K562 (cell line): ENCODE results near the gene ABHD1. TPM values are rescaled to one million over a fixed set of nuclear protein-coding genes. Genes with fewer than 3 reads are reported as not detected.
A peak's percentile ranks its signal among the peaks of the same experiment; 100 is the strongest.

ENCODE experiments used
- ATAC-seq: fragments of 200-7000 bp; cut with Tn5 transposase; 3 replicates; pipeline ENCODE4 v1.9.1; 2020; ENCODE audit warnings: moderate library complexity
- BruUV-seq: library from RNA; stranded (reverse); fragments of 400-500 nt; replicated peaks from 2 replicates; lab custom pipeline; 2021; lab: Mats Ljungman, UMichigan
- CTCF ChIA-PET: fragments of 300-600 bp; formaldehyde crosslinking; extraction: SDS; loops from one replicate; lab custom pipeline; 2021; ENCODE audit warnings: low intra/inter-chr PET ratio; lab: Yijun Ruan, JAX
- POLR2A ChIA-PET: fragments of 300-600, 350-650 bp; sonication (Branson Sonifier 250); formaldehyde crosslinking; extraction: SDS; loops from one replicate; lab custom pipeline; 2021; ENCODE audit warnings: antibody characterized with exemption, inconsistent platforms; lab: Yijun Ruan, JAX
- DNase-seq, 4 experiments: peaks; one replicate each; pipeline versions ENCODE4 v3.0.0 to v3.0.0-alpha.2; 2011 to 2018; ENCODE audit warnings: low spot score in 3 of 4, mixed read lengths in 3 of 4; ENCODE audit errors: extremely low read depth in 1 of 4
- FAIRE-seq: peaks from 2 replicates; lab custom pipeline; 2011; peaks lifted over from hg19 to GRCh38; lab: Jason Lieb, UNC
- H2AFZ ChIP-seq: 2 replicates; pipeline ENCODE4 v1.6.0; 2011; ENCODE audit warnings: low read depth, low read length, control low read depth, inconsistent platforms
- H3K27ac ChIP-seq: fragments of 200-600 bp; 3 replicates; pipeline ENCODE4 v1.8.0; 2011; ENCODE audit warnings: low read depth, mild to moderate bottlenecking, control low read depth, inconsistent platforms, low read length, moderate library complexity, mixed read lengths; ENCODE audit errors: extremely low read depth
- H3K27me3 ChIP-seq, 2 experiments: fragments of 300-600 bp in 1 of 2; 2 replicates in 1 of 2; 3 replicates in 1 of 2; pipeline versions ENCODE4 v1.6.0 to v1.8.0; 2011; ENCODE audit warnings: inconsistent platforms in 2 of 2, low read length in 2 of 2, mild to moderate bottlenecking in 1 of 2, mixed read lengths in 1 of 2, moderate library complexity in 1 of 2; ENCODE audit not compliant: control insufficient read depth in 2 of 2, insufficient read depth in 2 of 2
- H3K36me3 ChIP-seq: fragments of 300-600 bp; 3 replicates; pipeline ENCODE4 v1.8.0; 2011; ENCODE audit warnings: mild to moderate bottlenecking, low read length, inconsistent platforms; ENCODE audit not compliant: control insufficient read depth, insufficient read depth
- H3K4me1 ChIP-seq, 2 experiments: fragments of 200-600 bp in 1 of 2; replicated peaks in 1 of 2; 2 replicates in 1 of 2; 3 replicates in 1 of 2; pipeline versions ENCODE4 v1.5.1 to v1.8.0; 2011; ENCODE audit warnings: inconsistent platforms in 2 of 2, low read length in 2 of 2, mild to moderate bottlenecking in 1 of 2, mixed read lengths in 1 of 2, moderate library complexity in 1 of 2; ENCODE audit not compliant: control insufficient read depth in 2 of 2, insufficient read depth in 2 of 2
- H3K4me2 ChIP-seq: 2 replicates; pipeline ENCODE4 v1.6.1; 2011; ENCODE audit warnings: low read length, control low read depth, inconsistent platforms, mixed read lengths; ENCODE audit not compliant: insufficient read depth
- H3K4me3 ChIP-seq: fragments of 200-600 bp; sonication (generic), shearing (Covaris generic); 2 replicates; pipeline ENCODE4 v1.5.1; 2016; ENCODE audit warnings: control low read depth, inconsistent platforms
- H3K79me2 ChIP-seq: fragments of 200-600 bp; 3 replicates; pipeline ENCODE4 v1.8.0; 2011; ENCODE audit warnings: low read length, inconsistent platforms; ENCODE audit not compliant: control insufficient read depth, insufficient read depth
- H3K9ac ChIP-seq, 2 experiments: 2 replicates each; pipeline versions ENCODE4 v1.6.0 to v1.6.1; 2011; ENCODE audit warnings: low read depth in 2 of 2, low read length in 2 of 2, control low read depth in 1 of 2, inconsistent platforms in 1 of 2, mild to moderate bottlenecking in 1 of 2, mixed read lengths in 1 of 2; ENCODE audit not compliant: insufficient read depth in 1 of 2
- H3K9me1 ChIP-seq: one replicate; pipeline ENCODE4 v1.6.0; 2011; ENCODE audit warnings: inconsistent platforms, mild to moderate bottlenecking, low read length, moderate library complexity; ENCODE audit not compliant: control insufficient read depth, insufficient read depth
- H3K9me3 ChIP-seq: replicated peaks from 2 replicates; pipeline ENCODE4 v1.5.1; 2011; ENCODE audit warnings: low read depth, low read length, inconsistent platforms; ENCODE audit not compliant: control insufficient read depth, insufficient read depth
- H4K20me1 ChIP-seq: replicated peaks from 2 replicates; pipeline ENCODE4 v1.6.1; 2011; ENCODE audit warnings: low read length, inconsistent platforms, mixed read lengths; ENCODE audit not compliant: control insufficient read depth, insufficient read depth
- WGBS: fragments of 100-300 bp; shearing (Covaris generic); methylation state at CpG from one replicate; pipeline ENCODE4 v1.1.6; 2016; ENCODE audit warnings: low coverage, mixed read lengths; ENCODE audit not compliant: insufficient coverage; ENCODE audit errors: missing lambda C conversion rate; 5-methylcytosine and 5-hydroxymethylcytosine counted together
- in situ Hi-C: fragments of 300-500 bp; cut with MboI; formaldehyde crosslinking; loops from 4 replicates; pipeline ENCODE4 v1.15.0; 2018; ENCODE audit warnings: inconsistent platforms, mixed read lengths
- intact Hi-C: fragments of 100-400 bp; cut with micrococcal nuclease; formaldehyde crosslinking; loops from 2 replicates; pipeline ENCODE4 v1.14.2; 2022
- polyA plus RNA-seq, 8 experiments: library from polyadenylated mRNA; depleted of rRNA in 4 of 8; stranded (reverse) in 5 of 8; unstranded in 3 of 8; fragments of >200 nt; fragmentation: Nextera tagmentation in 2 of 8; fragmentation: Illumina TruSeq in 1 of 8; extraction: Ambion mirVana in 2 of 8; extraction: Trizol in 1 of 8; gene quantifications; 2 replicates each; pipeline versions ENCODE4 v1.2.1 to v1.2.3, GENCODE V29; 2011 to 2014; ENCODE audit warnings: inconsistent platforms in 1 of 8, missing spikeins in 1 of 8
- total RNA-seq, 7 experiments: library from RNA; depleted of rRNA in 6 of 7; stranded (reverse); fragments of >200 nt in 6 of 7; fragmentation: Illumina TruSeq in 2 of 7; extraction: Trizol in 2 of 7; gene quantifications; 2 replicates each; pipeline versions ENCODE4 v1.2.1 to v1.2.3, GENCODE V29; 2011 to 2021; ENCODE audit warnings: low replicate concordance in 1 of 7
- TF ChIP-seq, protein P1 (sequence below): fragments of 250-450 bp; sonication (Bioruptor Pico); IDR thresholded peaks from 2 replicates; pipeline ENCODE4 v1.8.0; 2022; ENCODE audit warnings: inconsistent platforms, mild to moderate bottlenecking, moderate library complexity, borderline replicate concordance
- TF ChIP-seq, protein P2 (sequence below): fragments of 450-650 bp; IDR thresholded peaks from 2 replicates; pipeline ENCODE4 v1.6.1; 2018; ENCODE audit not compliant: partially characterized antibody
- TF ChIP-seq, protein P3 (sequence below): fragments of 250-450 bp; sonication (Bioruptor Pico); IDR thresholded peaks from 2 replicates; pipeline ENCODE4 v1.4.0; 2020
- TF ChIP-seq, protein P4 (sequence below), 2 experiments: fragments of 200-800 bp in 1 of 2; sonication (Bioruptor generic) in 1 of 2; sonication (generic) in 1 of 2; formaldehyde crosslinking in 1 of 2; IDR thresholded peaks in 1 of 2; conservative IDR thresholded peaks in 1 of 2; 2 replicates each; pipeline versions ENCODE4 v1.5.0 to v1.6.1; 2016 to 2020; ENCODE audit warnings: missing compliant biosample characterization in 1 of 2, missing genetic modification characterization in 1 of 2, missing genetic modification reagents in 1 of 2

ABHD1 gene
- total and polyA plus RNA-seq, 9 of the 15 experiments (the other 6 are each of a cell fraction or from before 2014, with no cell fraction given): 0.10 to 0.16 (median 0.11) TPM; not detected in 5

DNA sequence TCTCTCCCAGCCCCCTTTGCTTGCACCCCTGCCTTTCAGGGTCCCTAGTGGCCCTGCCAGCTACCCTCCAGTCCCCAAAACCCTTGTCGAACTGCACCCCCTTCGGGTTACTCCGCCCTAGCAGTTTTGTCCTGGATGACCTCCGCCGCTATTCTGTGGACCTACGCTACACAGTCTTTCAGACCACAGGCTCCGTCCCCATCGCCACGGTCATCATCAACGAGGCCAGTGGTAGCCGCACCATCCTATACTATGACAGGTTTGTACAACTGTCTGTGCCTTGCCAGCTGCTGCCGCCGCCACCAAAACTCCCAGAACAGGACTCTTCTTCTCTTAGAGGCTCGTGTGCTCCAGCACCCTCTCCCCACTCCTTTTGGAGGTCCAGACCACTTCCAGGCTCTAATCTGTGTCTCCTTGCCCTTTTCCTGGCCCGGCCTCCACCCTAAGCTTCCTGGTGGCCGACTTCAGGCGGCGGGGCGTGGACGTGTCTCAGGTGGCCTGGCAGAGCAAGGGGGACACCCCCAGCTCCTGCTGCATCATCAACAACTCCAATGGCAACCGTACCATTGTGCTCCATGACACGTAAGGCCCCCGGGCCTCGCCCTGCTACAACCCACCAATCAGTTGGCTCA is 29.1 kb upstream of the ABHD1 start:
- Histone ChIP-seq H3K27me3 (no peaks in the 10 kb centered on the region), H3K9me3 (no peaks in the 10 kb centered on the region), H3K9me1 (no peaks in the 10 kb centered on the region), H2AFZ (no peak overlapping the region), H3K4me3 (no peak overlapping the region), H3K27ac (no peak overlapping the region), H3K9ac (peak overlapping the region in 1 of 2 experiments; percentile 47; a peak in 2 of 4 replicates), H3K4me2 (no peak overlapping the region), H3K79me2 (peaks cover 3% of the 10 kb centered on the region; the same call in 2 of the 3 replicates), H3K36me3 (no peaks in the 10 kb centered on the region; the same call in 2 of the 3 replicates), H4K20me1 (no peaks in the 10 kb centered on the region), H3K4me1 (peaks cover 39 to 49% of the 10 kb centered on the region in 2 experiments)
- DNase-seq: no peak
- CTCF ChIA-PET: no interaction called here
- FAIRE-seq: no peak
- TF ChIP-seq, protein P1, sequence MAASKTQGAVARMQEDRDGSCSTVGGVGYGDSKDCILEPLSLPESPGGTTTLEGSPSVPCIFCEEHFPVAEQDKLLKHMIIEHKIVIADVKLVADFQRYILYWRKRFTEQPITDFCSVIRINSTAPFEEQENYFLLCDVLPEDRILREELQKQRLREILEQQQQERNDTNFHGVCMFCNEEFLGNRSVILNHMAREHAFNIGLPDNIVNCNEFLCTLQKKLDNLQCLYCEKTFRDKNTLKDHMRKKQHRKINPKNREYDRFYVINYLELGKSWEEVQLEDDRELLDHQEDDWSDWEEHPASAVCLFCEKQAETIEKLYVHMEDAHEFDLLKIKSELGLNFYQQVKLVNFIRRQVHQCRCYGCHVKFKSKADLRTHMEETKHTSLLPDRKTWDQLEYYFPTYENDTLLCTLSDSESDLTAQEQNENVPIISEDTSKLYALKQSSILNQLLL (CRISPR knock-in tag): no peak
- no TSS peak for BruUV-seq
- POLR2A ChIA-PET: interaction anchor here (0.9 to 3.6 kb wide), 3 partner anchors 9 to 13 kb away, joined by 4 to 11 read pairs (median 4); no protein-coding TSS in a partner anchor
- WGBS: 88% methylated on average over 23 of the region's 24 CpGs
- no peak for ATAC-seq
- in situ Hi-C loops (no loop called here), intact Hi-C loops (no loop called here)

DNA sequence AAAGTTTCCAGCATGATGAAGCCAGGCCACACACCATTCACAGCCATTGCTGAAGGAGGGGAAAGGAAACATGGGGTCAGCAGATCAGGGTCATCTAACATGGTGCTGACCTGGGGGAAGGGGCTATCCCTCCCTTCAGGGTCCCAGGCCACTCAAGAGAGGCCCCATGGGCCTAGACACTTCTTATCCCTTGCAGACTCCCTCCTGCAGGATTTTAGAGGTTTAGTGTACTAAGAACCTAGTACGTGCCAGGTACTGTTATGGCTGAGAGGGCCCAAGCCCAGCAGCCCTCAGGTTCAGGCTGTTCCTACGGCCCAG is 28.2 kb upstream of the ABHD1 start:
- Histone ChIP-seq H3K9ac (peak overlapping the region; percentile 2 to 27; a peak in 1 of 4 replicates), H3K36me3 (no peaks in the 10 kb centered on the region; the same call in 2 of the 3 replicates), H3K4me3 (no peak overlapping the region), H3K4me2 (no peak overlapping the region; the same call in 1 of the 2 replicates), H4K20me1 (no peaks in the 10 kb centered on the region), H2AFZ (peak overlapping the region; percentile 87), H3K4me1 (peaks cover 38 to 49% of the 10 kb centered on the region in 2 experiments), H3K9me3 (no peaks in the 10 kb centered on the region), H3K79me2 (peaks cover 3% of the 10 kb centered on the region; the same call in 2 of the 3 replicates), H3K9me1 (no peaks in the 10 kb centered on the region), H3K27ac (peak overlapping the region; percentile 57; the same call in 1 of the 3 replicates), H3K27me3 (no peaks in the 10 kb centered on the region)
- POLR2A ChIA-PET: no interaction called here
- no peak for FAIRE-seq
- 77% methylated on average over 2 of the region's 2 CpGs for WGBS
- no peak for ATAC-seq
- no TSS peak for BruUV-seq
- CTCF ChIA-PET: no interaction called here
- in situ Hi-C loops: loop anchor here (5.0 kb wide), 2 partner anchors 97 to 187 kb away; partner anchors contain the start of gene TRIM54
- intact Hi-C loops: loop anchor here (5.0 kb wide), 2 partner anchors 117 to 207 kb away; partner anchors contain the start of genes ATRAID and SLC5A6
- no peak for DNase-seq
- TF ChIP-seq, protein P2, sequence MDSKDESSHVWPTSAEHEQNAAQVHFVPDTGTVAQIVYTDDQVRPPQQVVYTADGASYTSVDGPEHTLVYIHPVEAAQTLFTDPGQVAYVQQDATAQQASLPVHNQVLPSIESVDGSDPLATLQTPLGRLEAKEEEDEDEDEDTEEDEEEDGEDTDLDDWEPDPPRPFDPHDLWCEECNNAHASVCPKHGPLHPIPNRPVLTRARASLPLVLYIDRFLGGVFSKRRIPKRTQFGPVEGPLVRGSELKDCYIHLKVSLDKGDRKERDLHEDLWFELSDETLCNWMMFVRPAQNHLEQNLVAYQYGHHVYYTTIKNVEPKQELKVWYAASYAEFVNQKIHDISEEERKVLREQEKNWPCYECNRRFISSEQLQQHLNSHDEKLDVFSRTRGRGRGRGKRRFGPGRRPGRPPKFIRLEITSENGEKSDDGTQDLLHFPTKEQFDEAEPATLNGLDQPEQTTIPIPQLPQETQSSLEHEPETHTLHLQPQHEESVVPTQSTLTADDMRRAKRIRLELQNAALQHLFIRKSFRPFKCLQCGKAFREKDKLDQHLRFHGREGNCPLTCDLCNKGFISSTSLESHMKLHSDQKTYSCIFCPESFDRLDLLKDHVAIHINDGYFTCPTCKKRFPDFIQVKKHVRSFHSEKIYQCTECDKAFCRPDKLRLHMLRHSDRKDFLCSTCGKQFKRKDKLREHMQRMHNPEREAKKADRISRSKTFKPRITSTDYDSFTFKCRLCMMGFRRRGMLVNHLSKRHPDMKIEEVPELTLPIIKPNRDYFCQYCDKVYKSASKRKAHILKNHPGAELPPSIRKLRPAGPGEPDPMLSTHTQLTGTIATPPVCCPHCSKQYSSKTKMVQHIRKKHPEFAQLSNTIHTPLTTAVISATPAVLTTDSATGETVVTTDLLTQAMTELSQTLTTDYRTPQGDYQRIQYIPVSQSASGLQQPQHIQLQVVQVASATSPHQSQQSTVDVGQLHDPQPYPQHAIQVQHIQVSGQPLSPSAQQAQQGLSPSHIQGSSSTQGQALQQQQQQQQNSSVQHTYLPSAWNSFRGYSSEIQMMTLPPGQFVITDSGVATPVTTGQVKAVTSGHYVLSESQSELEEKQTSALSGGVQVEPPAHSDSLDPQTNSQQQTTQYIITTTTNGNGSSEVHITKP: no peak
- TF ChIP-seq, protein P3, sequence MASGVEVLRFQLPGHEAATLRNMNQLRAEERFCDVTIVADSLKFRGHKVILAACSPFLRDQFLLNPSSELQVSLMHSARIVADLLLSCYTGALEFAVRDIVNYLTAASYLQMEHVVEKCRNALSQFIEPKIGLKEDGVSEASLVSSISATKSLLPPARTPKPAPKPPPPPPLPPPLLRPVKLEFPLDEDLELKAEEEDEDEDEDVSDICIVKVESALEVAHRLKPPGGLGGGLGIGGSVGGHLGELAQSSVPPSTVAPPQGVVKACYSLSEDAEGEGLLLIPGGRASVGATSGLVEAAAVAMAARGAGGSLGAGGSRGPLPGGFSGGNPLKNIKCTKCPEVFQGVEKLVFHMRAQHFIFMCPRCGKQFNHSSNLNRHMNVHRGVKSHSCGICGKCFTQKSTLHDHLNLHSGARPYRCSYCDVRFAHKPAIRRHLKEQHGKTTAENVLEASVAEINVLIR (CRISPR knock-in tag): no peak
- TF ChIP-seq, protein P4, sequence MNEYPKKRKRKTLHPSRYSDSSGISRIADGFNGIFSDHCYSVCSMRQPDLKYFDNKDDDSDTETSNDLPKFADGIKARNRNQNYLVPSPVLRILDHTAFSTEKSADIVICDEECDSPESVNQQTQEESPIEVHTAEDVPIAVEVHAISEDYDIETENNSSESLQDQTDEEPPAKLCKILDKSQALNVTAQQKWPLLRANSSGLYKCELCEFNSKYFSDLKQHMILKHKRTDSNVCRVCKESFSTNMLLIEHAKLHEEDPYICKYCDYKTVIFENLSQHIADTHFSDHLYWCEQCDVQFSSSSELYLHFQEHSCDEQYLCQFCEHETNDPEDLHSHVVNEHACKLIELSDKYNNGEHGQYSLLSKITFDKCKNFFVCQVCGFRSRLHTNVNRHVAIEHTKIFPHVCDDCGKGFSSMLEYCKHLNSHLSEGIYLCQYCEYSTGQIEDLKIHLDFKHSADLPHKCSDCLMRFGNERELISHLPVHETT (CRISPR knock-in tag; conservative IDR thresholded peaks at IDR 0.05 in 1 of 2, IDR thresholded peaks at IDR 0.05 in 1 of 2): no peak
